ENCODE data around the gene STKLD1. TPM values are rescaled to one million over a fixed set of nuclear protein-coding genes. Genes with fewer than 3 reads are reported as not detected.

The STKLD1 gene
- total and polyA plus RNA-seq, 7 experiments from 2014 or later: 0.78 to 1.8 (median 1.4) TPM; not detected in 1

GRCh38 chr9:133335924-133336811 is 40.0 kb upstream of the STKLD1 start, which contains the start of gene SURF6:
Gene SURF6, minus strand, starts transcription at chr9:133336188. Its CDS starts 56 bp downstream, at chr9:133336132.
- CTCF ChIA-PET: interaction anchor here (0.7 kb wide), 1 partner anchor 38 kb away, joined by 3 read pairs; no protein-coding TSS in a partner anchor
- DNase-seq (peak; percentile 90 to 96 (median 93)), ATAC-seq (peak; percentile 98)
- no peaks in the 10 kb centered on the region for H3K27me3 ChIP-seq (ENCODE audit: control insufficient read depth in 2 of 2, insufficient read depth in 2 of 2, low read length in 2 of 2)
- no peaks in the 10 kb centered on the region for H3K9me3 ChIP-seq (ENCODE audit: control insufficient read depth in 2 of 3, low read length in 3 of 3)
- H3K27ac ChIP-seq (ENCODE audit: low read depth, low read length): peak within 1 kb of the TSS; percentile 82
- H3K27ac Mint-ChIP-seq: peak within 1 kb of the TSS; percentile 90 to 96 (median 94)
- peak within 1 kb of the TSS; percentile 93 to 98 (median 96) for H3K4me3 Mint-ChIP-seq
- peaks cover 9 to 53% (median 10%) of the 10 kb centered on the region in 3 experiments for H3K36me3 ChIP-seq (ENCODE audit: control insufficient read depth in 2 of 3, insufficient read depth in 3 of 3, low read length in 3 of 3)
- H3K4me1 Mint-ChIP-seq: peaks cover 22 to 59% (median 38%) of the 10 kb centered on the region in 7 donors
- H3K27me3 Mint-ChIP-seq: no peaks in the 10 kb centered on the region
- H3K4me3 ChIP-seq (ENCODE audit: low read length): peak within 1 kb of the TSS; percentile 92
- H3K9me3 Mint-ChIP-seq: no peaks in the 10 kb centered on the region
- POLR2A ChIA-PET: interaction anchor here (0.6 to 1.4 kb wide), 2 partner anchors 21 to 36 kb away, joined by 3 read pairs; no protein-coding TSS in a partner anchor
- intact Hi-C loops (cut with micrococcal nuclease): loop anchor here (1.0 to 5.0 kb wide), 10 partner anchors 12 to 1095 kb away; partner anchors contain the start of genes MED22 (in 2 of the 2), RPL7A (in 2 of the 2), STKLD1 (in 2 of the 2) and SURF1 (in 2 of the 2)
- H3K4me1 ChIP-seq (ENCODE audit: control insufficient read depth in 2 of 2, insufficient read depth in 2 of 2, low read length in 2 of 2): peaks cover 21 to 31% of the 10 kb centered on the region in 2 donors
- H3K36me3 Mint-ChIP-seq: peaks cover 0 to 34% (median 18%) of the 10 kb centered on the region in 5 donors

- H3K27ac ChIP-seq (ENCODE audit: low read depth, low read length): peak overlapping the region; percentile 27
- H3K36me3 ChIP-seq (ENCODE audit: control insufficient read depth in 2 of 3, insufficient read depth in 3 of 3, low read length in 3 of 3): peaks cover 0 to 53% (median 4%) of the 10 kb centered on the region in 3 experiments
- intact Hi-C loops (cut with micrococcal nuclease): loop anchor here (5.0 to 10.0 kb wide), 4 partner anchors 138 to 825 kb away; partner anchors contain the start of genes GTF3C5 (in 1 of the 2), RNU6ATAC (in 1 of the 2) and SLC2A6 (in 1 of the 2)
- H3K27me3 Mint-ChIP-seq: no peaks in the 10 kb centered on the region
- DNase-seq (no peak), ATAC-seq (no peak)
- H3K27ac Mint-ChIP-seq: peak overlapping the region in 8 of 9 donors; percentile 31 to 87 (median 57)
- H3K4me3 Mint-ChIP-seq: peak overlapping the region in 1 of 10 donors; percentile 9
- peaks cover 0 to 22% (median 19%) of the 10 kb centered on the region in 5 donors for H3K36me3 Mint-ChIP-seq
- H3K4me1 ChIP-seq (ENCODE audit: control insufficient read depth in 2 of 2, insufficient read depth in 2 of 2, low read length in 2 of 2): peaks cover 12 to 28% of the 10 kb centered on the region in 2 donors
- H3K9me3 Mint-ChIP-seq: no peaks in the 10 kb centered on the region
- H3K4me3 ChIP-seq (ENCODE audit: low read length): no peak overlapping the region
- ChIA-PET POLR2A (interaction anchor here (1.1 to 2.3 kb wide), 8 partner anchors 9 to 37 kb away, joined by 3 to 10 read pairs (median 4); partner anchors contain the start of genes MED22, RPL7A, SURF1 and SURF2), CTCF (no interaction called here)
- H3K4me1 Mint-ChIP-seq: peaks cover 22 to 54% (median 40%) of the 10 kb centered on the region in 7 donors
- H3K9me3 ChIP-seq (ENCODE audit: control insufficient read depth in 2 of 3, low read length in 3 of 3): no peaks in the 10 kb centered on the region
- no peaks in the 10 kb centered on the region for H3K27me3 ChIP-seq (ENCODE audit: control insufficient read depth in 2 of 2, insufficient read depth in 2 of 2, low read length in 2 of 2)
These were observed 36.5 kb upstream of the STKLD1 start for GRCh38 chr9:133339641-133340040.

- CTCF ChIA-PET: no interaction called here
- Histone ChIP-seq H3K27ac (ENCODE audit: low read depth, low read length) (peak overlapping the region; percentile 27), H3K4me3 (ENCODE audit: low read length) (no peak overlapping the region), H3K9me3 (ENCODE audit: control insufficient read depth in 2 of 3, low read length in 3 of 3) (no peaks in the 10 kb centered on the region), H3K27me3 (ENCODE audit: control insufficient read depth in 2 of 2, insufficient read depth in 2 of 2, low read length in 2 of 2) (no peaks in the 10 kb centered on the region), H3K36me3 (ENCODE audit: control insufficient read depth in 2 of 3, insufficient read depth in 3 of 3, low read length in 3 of 3) (peaks cover 0 to 59% (median 4%) of the 10 kb centered on the region in 3 experiments), H3K4me1 (ENCODE audit: control insufficient read depth in 2 of 2, insufficient read depth in 2 of 2, low read length in 2 of 2) (peaks cover 6 to 21% of the 10 kb centered on the region in 2 donors)
- Mint-ChIP-seq H3K4me1 (peaks cover 22 to 48% (median 35%) of the 10 kb centered on the region in 7 donors), H3K36me3 (peaks cover 0 to 23% (median 19%) of the 10 kb centered on the region in 5 donors), H3K27ac (peak overlapping the region; percentile 6 to 85 (median 67)), H3K9me3 (no peaks in the 10 kb centered on the region), H3K27me3 (no peaks in the 10 kb centered on the region), H3K4me3 (peak overlapping the region in 4 of 10 donors; percentile 8 to 36 (median 19))
- DNase-seq: no peak
- intact Hi-C loops (cut with micrococcal nuclease): loop anchor here in 1 of 2 donors (10.0 kb wide), 1 partner anchor 825 kb away; the partner anchor contains the start of gene RNU6ATAC
- POLR2A ChIA-PET: interaction anchor here (1.1 to 2.3 kb wide), 8 partner anchors 8 to 37 kb away, joined by 3 to 10 read pairs (median 4); partner anchors contain the start of genes MED22, RPL7A, SURF1 and SURF2
- no peak for ATAC-seq
These were observed 35.9 kb upstream of the STKLD1 start for GRCh38 chr9:133340256-133340655.

GRCh38 chr9:133340916-133341315 is 35.2 kb upstream of the STKLD1 start:
- H3K36me3 Mint-ChIP-seq: peaks cover 0 to 24% (median 15%) of the 10 kb centered on the region in 5 donors
- peaks cover 22 to 44% (median 31%) of the 10 kb centered on the region in 7 donors for H3K4me1 Mint-ChIP-seq
- H3K4me3 Mint-ChIP-seq: peak overlapping the region in 2 of 10 donors; percentile 8 to 36
- Histone ChIP-seq H3K4me3 (ENCODE audit: low read length) (no peak overlapping the region), H3K36me3 (ENCODE audit: control insufficient read depth in 2 of 3, insufficient read depth in 3 of 3, low read length in 3 of 3) (peaks cover 0 to 66% (median 4%) of the 10 kb centered on the region in 3 experiments), H3K4me1 (ENCODE audit: control insufficient read depth in 2 of 2, insufficient read depth in 2 of 2, low read length in 2 of 2) (peaks cover 4 to 17% of the 10 kb centered on the region in 2 donors), H3K27me3 (ENCODE audit: control insufficient read depth in 2 of 2, insufficient read depth in 2 of 2, low read length in 2 of 2) (no peaks in the 10 kb centered on the region), H3K27ac (ENCODE audit: low read depth, low read length) (peak overlapping the region; percentile 27), H3K9me3 (ENCODE audit: control insufficient read depth in 2 of 3, low read length in 3 of 3) (no peaks in the 10 kb centered on the region)
- DNase-seq (no peak), ATAC-seq (no peak)
- peak overlapping the region in 7 of 9 donors; percentile 54 to 80 (median 75) for H3K27ac Mint-ChIP-seq
- intact Hi-C loops (cut with micrococcal nuclease): loop anchor here in 1 of 2 donors (10.0 kb wide), 1 partner anchor 824 kb away; the partner anchor contains the start of gene RNU6ATAC
- H3K27me3 Mint-ChIP-seq: no peaks in the 10 kb centered on the region
- POLR2A ChIA-PET: interaction anchor here (1.1 to 2.3 kb wide), 5 partner anchors 11 to 36 kb away, joined by 3 to 10 read pairs (median 4); partner anchors contain the start of genes SURF1 and SURF2
- H3K9me3 Mint-ChIP-seq: no peaks in the 10 kb centered on the region
- CTCF ChIA-PET: no interaction called here

- H3K9me3 ChIP-seq (ENCODE audit: control insufficient read depth in 2 of 3, low read length in 3 of 3): no peaks in the 10 kb centered on the region
- ATAC-seq (peak; percentile 87), DNase-seq (no peak)
- ChIA-PET CTCF (no interaction called here), POLR2A (interaction anchor here (2.3 kb wide), 1 partner anchor 15 kb away, joined by 10 read pairs; the partner anchor contains the start of genes SURF1 and SURF2)
- H3K27ac Mint-ChIP-seq: peak overlapping the region in 2 of 9 donors; percentile 42 to 54
- peaks cover 26 to 44% (median 31%) of the 10 kb centered on the region in 7 donors for H3K4me1 Mint-ChIP-seq
- intact Hi-C loops (cut with micrococcal nuclease): loop anchor here in 1 of 2 donors (10.0 kb wide), 1 partner anchor 823 kb away; the partner anchor contains the start of gene RNU6ATAC
- no peaks in the 10 kb centered on the region for H3K27me3 ChIP-seq (ENCODE audit: control insufficient read depth in 2 of 2, insufficient read depth in 2 of 2, low read length in 2 of 2)
- H3K4me3 ChIP-seq (ENCODE audit: low read length): no peak overlapping the region
- no peaks in the 10 kb centered on the region for H3K9me3 Mint-ChIP-seq
- no peaks in the 10 kb centered on the region for H3K27me3 Mint-ChIP-seq
- H3K36me3 Mint-ChIP-seq: peaks cover 0 to 24% (median 15%) of the 10 kb centered on the region in 5 donors
- H3K36me3 ChIP-seq (ENCODE audit: control insufficient read depth in 2 of 3, insufficient read depth in 3 of 3, low read length in 3 of 3): peaks cover 0 to 66% (median 4%) of the 10 kb centered on the region in 3 experiments
- H3K27ac ChIP-seq (ENCODE audit: low read depth, low read length): peak overlapping the region; percentile 27
- peak overlapping the region in 1 of 10 donors; percentile 16 for H3K4me3 Mint-ChIP-seq
- peaks cover 7 to 19% of the 10 kb centered on the region in 2 donors for H3K4me1 ChIP-seq (ENCODE audit: control insufficient read depth in 2 of 2, insufficient read depth in 2 of 2, low read length in 2 of 2)
These were observed 34.6 kb upstream of the STKLD1 start for GRCh38 chr9:133341369-133342068.

All from naive thymus-derived CD4-positive, alpha-beta T cell (primary cell).